Measurements from ENCODE around the gene C16orf89.
"Not testable (repeated sequence)": the region's sequence is repeated elsewhere in the genome, so short reads cannot be mapped to it uniquely, and the experiment has no call there.

C16orf89 gene

DNA sequence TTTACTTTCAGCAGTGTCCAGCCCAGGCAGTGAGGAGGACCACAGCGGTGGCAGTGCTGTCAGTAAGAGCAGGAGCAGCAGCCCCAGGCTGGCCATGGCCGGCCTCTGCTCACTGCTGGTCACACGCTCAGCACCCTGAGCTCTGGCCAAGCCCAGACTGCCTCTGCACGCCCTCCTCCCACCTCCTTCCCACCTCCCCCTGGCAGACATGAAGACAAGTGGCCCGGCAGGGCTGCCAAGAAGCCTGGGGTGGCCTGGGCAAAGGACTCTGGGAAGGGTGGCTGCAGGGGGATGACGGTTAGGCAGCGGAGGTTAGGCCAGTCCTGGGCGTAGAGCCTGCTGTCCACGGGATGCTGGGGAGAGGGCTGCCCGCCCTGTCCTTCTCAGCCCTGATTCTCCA, at the start of gene C16orf89:
TSS of gene C16orf89 (minus strand) at position 144 of the 400 bp plus-strand sequence. CDS start at position 96, 48 bp downstream.
- in situ Hi-C loops (cut with HindIII; ENCODE audit: low sequenced_read_pairs) = no loop called here

- in situ Hi-C loops (cut with HindIII; ENCODE audit: low sequenced_read_pairs) = not testable (repeated sequence)
Measured at GRCh38 chr16:5110933-5111332, 45.2 kb upstream of the C16orf89 start.

DNA sequence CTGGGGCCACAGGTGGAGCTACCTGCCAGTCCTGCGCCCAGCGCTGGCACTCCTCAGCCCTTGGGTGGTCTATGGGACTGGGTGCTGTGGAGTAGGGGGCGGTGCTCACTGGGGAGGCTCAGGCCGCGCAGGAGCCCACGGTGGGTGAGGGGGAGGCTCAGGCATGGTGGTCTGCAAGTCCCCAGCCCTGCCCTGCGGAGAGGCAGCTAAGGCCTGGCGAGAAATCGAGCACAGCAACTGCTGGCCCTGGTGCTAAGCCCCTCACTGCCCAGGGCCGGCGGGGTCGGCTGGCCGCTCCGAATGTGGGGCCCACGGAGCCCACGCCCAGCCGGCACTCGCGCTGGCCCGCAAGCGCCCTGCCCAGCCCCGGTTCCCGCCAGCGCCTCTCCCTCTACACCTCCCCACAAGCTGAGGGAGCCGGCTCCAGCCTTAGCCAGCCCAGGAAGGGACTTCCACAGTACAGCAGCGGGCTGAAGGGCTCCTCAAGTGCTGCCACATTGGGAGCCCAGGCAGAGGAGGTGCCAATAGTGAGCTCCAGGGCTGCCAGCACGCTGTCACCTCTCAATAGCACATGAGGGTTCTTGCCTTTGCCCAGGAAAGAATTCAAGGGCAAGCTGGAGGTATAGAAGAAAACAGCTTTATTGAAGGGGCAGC, 42.9 kb upstream of the C16orf89 start:
- in situ Hi-C loops (cut with HindIII; ENCODE audit: low sequenced_read_pairs) = no loop called here

DNA sequence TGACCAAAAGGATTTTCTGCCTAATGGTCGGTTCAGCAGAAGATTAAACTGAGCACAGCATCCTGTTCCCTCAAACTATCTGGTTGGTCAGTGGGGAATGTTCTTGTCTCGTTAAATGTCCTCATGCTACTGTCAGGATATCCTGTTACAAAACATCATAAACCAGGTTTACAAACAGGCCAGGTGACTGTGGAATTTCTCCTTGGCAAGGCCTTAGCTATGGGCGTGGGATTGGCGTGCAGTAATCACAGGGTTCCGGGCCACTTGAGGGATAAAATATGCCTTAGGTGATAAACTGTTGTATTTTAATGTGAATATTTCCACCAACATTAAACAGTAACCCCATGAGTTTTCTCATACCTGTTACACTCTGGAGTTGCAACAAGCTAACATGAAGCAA, 39.3 kb upstream of the C16orf89 start:
- in situ Hi-C loops (cut with HindIII; ENCODE audit: low sequenced_read_pairs) = not testable (repeated sequence)

GRCh38 chr16:5103296-5104032, 37.7 kb upstream of the C16orf89 start:
- in situ Hi-C loops (cut with HindIII; ENCODE audit: low sequenced_read_pairs) = not testable (repeated sequence)

- in situ Hi-C loops (cut with HindIII; ENCODE audit: low sequenced_read_pairs) = not testable (repeated sequence)
Measured at GRCh38 chr16:5099174-5099573, 33.4 kb upstream of the C16orf89 start.

DNA sequence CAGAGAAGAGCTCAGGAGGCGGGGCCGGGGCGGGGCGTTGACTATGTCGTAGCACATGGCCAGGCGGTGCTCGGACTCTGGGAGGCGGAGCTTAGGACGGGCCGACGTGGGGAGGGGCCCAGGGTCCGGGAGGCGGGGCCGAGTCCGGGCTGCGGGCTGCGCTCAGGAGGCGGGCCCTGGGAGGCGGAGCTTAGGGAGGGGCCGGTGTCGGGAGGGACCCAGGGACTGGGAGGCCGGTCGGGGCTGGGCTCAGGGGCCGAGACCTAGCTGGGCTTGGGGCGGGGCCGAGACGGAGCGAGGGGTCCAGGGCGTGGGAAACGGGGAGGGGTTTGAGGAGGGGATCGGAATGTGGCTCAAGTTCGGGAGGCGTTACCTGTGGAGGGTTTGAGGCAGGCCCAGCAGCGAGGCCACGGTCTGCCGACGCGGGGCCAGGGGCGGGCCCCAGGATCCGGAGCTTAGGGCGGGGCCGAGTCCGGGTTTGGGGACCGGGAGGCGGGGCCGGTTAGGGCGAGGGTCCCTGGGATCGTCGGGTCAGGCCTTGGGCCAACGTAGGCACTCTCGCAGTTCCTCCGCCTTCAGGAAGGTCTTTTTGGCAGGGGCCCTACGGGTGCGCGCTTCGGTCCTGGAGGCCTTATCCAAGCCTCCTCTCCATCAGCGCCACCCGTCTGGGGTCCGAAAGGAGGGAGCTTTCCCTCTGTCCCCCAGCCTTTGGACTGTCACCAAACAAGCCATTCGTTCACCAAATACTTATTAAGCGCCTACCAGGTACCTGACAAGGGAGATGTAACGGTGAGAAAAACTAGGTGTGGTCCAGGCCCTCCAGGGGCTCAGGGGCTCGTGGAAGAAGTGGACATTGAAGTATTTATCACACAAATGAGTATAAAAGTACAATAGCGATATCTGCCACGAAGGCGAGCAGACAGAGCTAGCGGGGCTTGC, 32.7 kb upstream of the C16orf89 start:
- in situ Hi-C loops (cut with HindIII; ENCODE audit: low sequenced_read_pairs) = not testable (repeated sequence)

DNA sequence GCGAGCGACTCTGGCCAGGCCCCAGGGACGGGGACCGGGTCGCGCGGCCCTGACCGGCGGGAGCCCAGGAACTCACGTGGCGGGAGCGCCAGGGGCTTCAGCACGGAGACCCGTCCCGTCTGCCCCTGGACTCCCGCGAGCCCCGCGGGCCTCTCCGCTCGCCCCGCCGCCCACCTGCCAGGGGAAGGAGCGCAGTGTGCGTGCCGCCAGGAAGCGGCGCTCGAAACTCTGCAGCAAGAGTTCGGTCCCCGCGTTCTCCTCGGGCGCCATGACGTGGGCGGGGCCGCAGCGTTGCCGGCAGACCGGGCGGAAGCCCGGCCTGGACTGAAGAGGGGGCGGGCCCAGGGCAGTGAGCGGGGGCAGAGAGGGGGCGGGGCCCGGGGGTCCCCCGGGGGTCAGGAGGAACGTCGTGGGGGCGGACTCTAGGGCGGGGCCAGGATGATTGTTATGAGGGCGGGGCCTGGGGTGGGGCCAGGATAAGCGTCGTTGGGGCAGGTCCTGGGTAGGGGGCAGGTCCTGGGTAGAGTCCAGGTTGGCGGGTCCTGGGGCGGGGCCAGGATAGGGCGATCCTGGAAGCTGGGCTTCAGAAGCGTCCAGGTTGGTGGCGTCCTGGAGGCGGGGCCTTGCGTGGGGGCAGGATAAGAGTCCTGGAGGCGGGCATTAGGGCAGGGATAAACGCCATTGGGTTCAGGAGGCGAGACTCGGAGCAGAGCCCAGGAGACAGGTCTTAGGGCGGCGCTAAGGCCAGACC, 31.9 kb upstream of the C16orf89 start, which contains the start of gene EEF2KMT:
TSS of gene EEF2KMT (minus strand) at position 326 of the 751 bp plus-strand sequence. CDS start at position 270, 56 bp downstream.
- in situ Hi-C loops (cut with HindIII; ENCODE audit: low sequenced_read_pairs) = not testable (repeated sequence)

DNA sequence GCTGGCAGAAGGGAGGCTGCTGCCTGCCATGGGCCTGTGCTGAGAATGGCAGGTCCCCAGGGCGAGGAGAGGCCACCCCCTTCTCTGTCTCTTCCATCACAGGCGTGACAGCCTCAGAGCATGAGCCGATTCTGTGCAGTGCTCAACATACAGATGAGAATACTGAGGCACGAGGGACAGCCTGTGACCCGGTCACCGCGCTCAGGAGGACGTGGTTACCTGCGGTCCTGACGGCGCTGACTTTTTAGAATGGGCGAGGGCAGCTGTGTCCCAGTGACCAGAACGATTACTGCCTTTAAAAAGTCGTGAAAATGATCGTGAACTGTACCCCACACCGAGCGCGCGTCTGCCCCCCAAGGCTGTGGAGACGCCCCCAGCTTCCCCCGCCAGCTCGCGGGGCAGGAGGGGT, 31.3 kb upstream of the C16orf89 start:
- in situ Hi-C loops (cut with HindIII; ENCODE audit: low sequenced_read_pairs) = not testable (repeated sequence)

GRCh38 chr16:5096437-5097060, 30.8 kb upstream of the C16orf89 start:
- in situ Hi-C loops (cut with HindIII; ENCODE audit: low sequenced_read_pairs) = not testable (repeated sequence)

DNA sequence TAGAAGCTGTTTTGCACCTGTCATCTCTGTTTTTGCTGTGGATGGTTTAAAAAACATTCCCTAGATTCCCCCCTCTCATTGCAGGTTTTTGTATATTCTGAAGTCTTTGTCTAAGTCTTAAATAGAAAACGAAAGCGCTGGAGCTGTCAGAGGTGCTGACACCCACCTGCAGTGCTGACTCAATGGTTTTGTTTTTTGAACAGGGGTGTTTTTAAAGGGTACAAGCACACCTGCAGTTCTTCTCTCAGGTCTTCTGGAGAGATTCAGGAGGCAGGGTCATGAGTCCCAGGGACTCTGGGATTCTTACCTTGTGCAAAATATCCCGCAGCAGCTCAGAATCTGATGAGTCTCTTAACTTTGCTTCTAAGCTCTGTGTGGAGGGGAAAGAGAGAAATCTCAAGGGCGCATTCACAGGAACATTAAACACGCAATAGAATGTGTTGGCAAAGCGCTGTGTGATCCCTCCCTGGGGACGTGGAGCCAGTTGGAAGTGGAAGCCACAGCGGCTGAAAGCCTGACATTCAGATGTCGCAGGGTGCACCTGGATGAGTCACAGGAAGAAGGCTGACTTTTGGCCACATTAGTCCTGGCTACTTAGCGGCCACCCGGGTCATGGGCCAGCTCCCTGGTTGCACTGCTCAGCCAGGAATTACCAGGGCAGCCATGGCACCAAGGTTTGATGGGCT, 29.5 kb upstream of the C16orf89 start:
- in situ Hi-C loops (cut with HindIII; ENCODE audit: low sequenced_read_pairs) = not testable (repeated sequence)

- in situ Hi-C loops (cut with HindIII; ENCODE audit: low sequenced_read_pairs) = not testable (repeated sequence)
Measured at GRCh38 chr16:5093746-5094145, 28.0 kb upstream of the C16orf89 start.

DNA sequence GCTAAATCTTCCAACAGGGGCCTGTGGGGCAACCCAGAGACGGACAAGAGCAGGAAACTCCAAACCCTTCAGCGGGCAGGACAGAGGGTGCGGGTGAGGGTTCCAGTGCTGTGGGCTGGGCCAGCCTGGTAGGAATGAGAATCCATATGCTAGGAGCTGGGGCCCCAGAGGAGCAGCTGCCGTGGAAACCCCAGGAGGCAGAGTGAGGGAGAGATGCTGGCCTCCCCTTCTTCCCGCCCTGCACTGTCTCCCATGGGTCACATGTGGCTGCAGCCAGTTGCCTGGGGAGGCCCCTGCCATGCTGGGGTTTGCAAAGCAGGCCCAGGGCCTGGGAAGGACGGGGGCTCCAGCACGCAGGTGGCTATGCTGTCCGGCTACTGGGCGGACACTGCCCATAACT, 27.3 kb upstream of the C16orf89 start:
- in situ Hi-C loops (cut with HindIII; ENCODE audit: low sequenced_read_pairs) = not testable (repeated sequence)

GRCh38 chr16:5090592-5090991, 24.8 kb upstream of the C16orf89 start:
- in situ Hi-C loops (cut with HindIII; ENCODE audit: low sequenced_read_pairs) = not testable (repeated sequence)

DNA sequence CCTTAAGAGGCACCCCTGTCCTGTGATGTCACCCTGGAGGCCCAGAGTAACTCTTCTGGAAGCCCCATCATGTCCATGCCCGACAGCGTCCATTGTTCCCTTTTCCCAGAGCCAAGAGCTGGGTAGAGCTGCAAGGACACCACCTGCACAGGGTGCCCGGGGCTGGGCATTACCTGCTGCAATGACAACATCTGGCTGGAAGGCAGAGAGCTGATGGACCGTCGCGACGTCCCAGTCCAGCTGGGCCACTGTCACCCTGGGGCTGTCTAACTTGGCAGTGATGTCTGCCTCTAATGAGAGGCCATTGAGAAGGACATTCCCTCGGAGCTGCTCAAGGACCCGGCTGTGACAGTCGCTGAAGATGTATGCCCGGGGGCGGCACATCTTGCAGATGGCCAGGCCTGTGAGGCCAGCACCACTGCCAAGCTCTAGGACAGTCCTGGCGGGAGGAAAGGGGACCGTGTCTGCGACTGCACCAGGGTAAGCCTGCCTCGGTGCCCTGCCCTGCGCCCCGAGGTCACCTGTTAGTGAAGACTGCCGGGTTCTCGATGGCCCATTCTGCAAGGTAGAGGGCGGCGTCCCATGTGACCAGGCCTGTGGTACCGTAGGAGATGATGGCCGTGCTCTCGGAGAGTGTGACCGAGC, 24.3 kb upstream of the C16orf89 start:
- in situ Hi-C loops (cut with HindIII; ENCODE audit: low sequenced_read_pairs) = not testable (repeated sequence)

DNA sequence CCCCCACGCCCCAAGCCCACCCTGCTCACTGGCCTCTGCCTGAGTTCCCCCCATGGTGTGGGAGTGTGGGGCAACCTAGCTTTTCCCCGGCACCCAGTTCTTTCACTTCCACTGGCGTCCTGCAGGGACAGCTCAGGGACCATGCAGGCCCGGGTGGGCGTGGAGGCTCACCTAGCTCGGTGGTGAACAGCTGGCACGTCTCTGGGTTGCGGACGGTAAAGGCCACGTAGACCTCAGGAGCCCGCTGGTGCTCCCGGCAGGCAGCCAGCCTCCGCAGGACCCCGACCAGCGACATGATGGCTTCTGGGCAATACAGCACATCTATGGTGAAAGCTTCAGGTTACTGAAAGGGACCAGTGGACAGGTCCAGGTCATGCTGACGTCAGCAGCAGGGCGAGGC, 23.2 kb upstream of the C16orf89 start:
- in situ Hi-C loops (cut with HindIII; ENCODE audit: low sequenced_read_pairs) = not testable (repeated sequence)

DNA sequence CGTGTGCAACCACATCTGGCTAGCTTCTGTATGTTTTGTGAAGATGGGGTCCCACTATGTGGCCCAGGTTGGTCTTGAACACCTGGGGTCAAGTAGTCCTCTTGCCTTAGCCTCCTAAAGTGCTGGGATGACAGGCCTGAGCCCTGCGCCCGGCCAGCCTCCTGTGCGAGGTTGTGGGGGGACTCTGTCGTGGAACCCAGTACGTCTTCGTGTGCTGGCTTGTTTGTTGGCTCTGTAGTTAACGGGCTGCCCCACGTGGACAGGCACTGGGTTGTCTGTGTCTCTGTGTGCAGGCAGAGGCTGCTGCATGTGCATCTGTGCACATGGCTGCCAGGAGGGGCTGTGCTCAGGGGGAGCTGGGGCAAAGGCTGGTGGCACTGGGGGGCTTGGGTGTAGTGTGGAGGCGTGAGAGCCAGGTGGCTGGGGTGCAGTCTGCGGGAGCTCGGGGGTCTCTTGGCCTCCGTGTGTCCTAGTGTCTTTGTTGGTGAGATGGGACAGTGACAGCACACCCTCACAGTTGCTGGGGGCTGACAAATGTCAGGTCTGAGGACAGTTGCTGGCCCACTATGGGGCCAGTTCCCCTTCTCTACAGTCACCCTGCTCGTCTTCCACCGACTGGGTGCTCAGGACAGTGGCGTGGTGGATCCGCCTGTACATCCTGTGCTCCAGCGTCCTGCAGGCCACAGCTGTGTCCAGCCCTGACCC, 22.5 kb upstream of the C16orf89 start:
- in situ Hi-C loops (cut with HindIII; ENCODE audit: low sequenced_read_pairs) = not testable (repeated sequence)

GRCh38 chr16:5085716-5086115, 20.0 kb upstream of the C16orf89 start:
- in situ Hi-C loops (cut with HindIII; ENCODE audit: low sequenced_read_pairs) = not testable (repeated sequence)

Data from DLD1 (cell line).